ENCODE measurements around the gene CTAGE15. TPM values are rescaled to one million over a fixed set of nuclear protein-coding genes. Genes with fewer than 3 reads are reported as not detected.
"Not testable (repeated sequence)": the region's sequence is repeated elsewhere in the genome, so short reads cannot be mapped to it uniquely, and the experiment has no call there.

Gene CTAGE15
- polyA plus RNA-seq, 2 donors = 0.05 TPM; not detected in 1

- not testable (repeated sequence) for H3K4me1 ChIP-seq (ENCODE audit: control insufficient read depth in 2 of 2, insufficient read depth in 2 of 2, low read length in 1 of 2); H3K9me3 ChIP-seq (ENCODE audit: control insufficient read depth in 2 of 2, insufficient read depth in 1 of 2, low read depth in 1 of 2, low read length in 1 of 2); H3K36me3 ChIP-seq (ENCODE audit: control insufficient read depth in 2 of 2, insufficient read depth in 2 of 2, low read length in 1 of 2); H3K27me3 ChIP-seq (ENCODE audit: control insufficient read depth in 1 of 2, insufficient read depth in 2 of 2, low read length in 2 of 2)
- peak within 1 kb of the TSS in 1 of 2 donors; percentile 33 for H3K4me3 ChIP-seq (ENCODE audit: low read depth in 1 of 2, low read length in 2 of 2)
- H3K27ac ChIP-seq (ENCODE audit: low read depth in 2 of 2, low read length in 1 of 2) = peak within 1 kb of the TSS in 1 of 2 donors; percentile 68
- 2% methylated on average over 10 of the region's 38 CpGs; no CpG with 5 or more reads in 1 of the 2 donors for WGBS, 2 donors
Measured at GRCh38 chr7:143620646-143621045, 49.0 kb downstream of the CTAGE15 start, which contains the start of gene TCAF2. TSS of gene TCAF2 (plus strand) at chr7:143620974.

- not testable (repeated sequence) for H3K27ac ChIP-seq (ENCODE audit: low read depth in 2 of 2, low read length in 1 of 2); H3K27me3 ChIP-seq (ENCODE audit: control insufficient read depth in 1 of 2, insufficient read depth in 2 of 2, low read length in 2 of 2); H3K9me3 ChIP-seq (ENCODE audit: control insufficient read depth in 2 of 2, insufficient read depth in 1 of 2, low read depth in 1 of 2, low read length in 1 of 2); H3K4me1 ChIP-seq (ENCODE audit: control insufficient read depth in 2 of 2, insufficient read depth in 2 of 2, low read length in 1 of 2); H3K4me3 ChIP-seq (ENCODE audit: low read depth in 1 of 2, low read length in 2 of 2); H3K36me3 ChIP-seq (ENCODE audit: control insufficient read depth in 2 of 2, insufficient read depth in 2 of 2, low read length in 1 of 2)
- no CpG with 5 or more reads among the region's 16 CpGs for WGBS, 2 donors
Measured at GRCh38 chr7:143621175-143621574, 49.6 kb downstream of the CTAGE15 start.

GRCh38 chr7:143622130-143622529, 50.5 kb downstream of the CTAGE15 start:
- not testable (repeated sequence) for H3K4me1 ChIP-seq (ENCODE audit: control insufficient read depth in 2 of 2, insufficient read depth in 2 of 2, low read length in 1 of 2); H3K9me3 ChIP-seq (ENCODE audit: control insufficient read depth in 2 of 2, insufficient read depth in 1 of 2, low read depth in 1 of 2, low read length in 1 of 2); H3K27ac ChIP-seq (ENCODE audit: low read depth in 2 of 2, low read length in 1 of 2); H3K4me3 ChIP-seq (ENCODE audit: low read depth in 1 of 2, low read length in 2 of 2); H3K27me3 ChIP-seq (ENCODE audit: control insufficient read depth in 1 of 2, insufficient read depth in 2 of 2, low read length in 2 of 2); H3K36me3 ChIP-seq (ENCODE audit: control insufficient read depth in 2 of 2, insufficient read depth in 2 of 2, low read length in 1 of 2)
- no CpG with 5 or more reads among the region's 17 CpGs for WGBS, 2 donors

Other genes starting within 250 kb of the CTAGE15 start
- gene FAM131B, start 209.1 kb upstream of the CTAGE15 start, polyA plus RNA-seq = under 1 TPM; 0.16 to 0.28 TPM
- 10 to 100 TPM; 62.7 to 92.3 TPM for gene ZYX, start 190.5 kb upstream of the CTAGE15 start, polyA plus RNA-seq
- 10 to 100 TPM; 65.6 to 74.6 TPM for gene EPHA1, start 162.9 kb upstream of the CTAGE15 start, polyA plus RNA-seq
- gene TAS2R60, start 128.3 kb upstream of the CTAGE15 start, polyA plus RNA-seq = not detected
- not detected for gene TAS2R41, start 93.9 kb upstream of the CTAGE15 start, polyA plus RNA-seq
- 1 to 10 TPM; 4.4 to 6.8 TPM for gene TCAF2, start 49.2 kb downstream of the CTAGE15 start, polyA plus RNA-seq
- under 1 TPM; 0.09 to 0.98 TPM for gene CTAGE6, start 185.9 kb downstream of the CTAGE15 start, polyA plus RNA-seq